ENCODE measurements around the gene ADAMTS2. TPM values are rescaled to one million over a fixed set of nuclear protein-coding genes. Genes with fewer than 3 reads are reported as not detected.

ADAMTS2 gene
- total RNA-seq, 1 donor from 2014 or later: 29.7 TPM

GRCh38 chr5:179281694-179282093, 63.6 kb downstream of the ADAMTS2 start:
- H3K4me1 ChIP-seq (ENCODE audit: control insufficient read depth in 3 of 3, insufficient read depth in 3 of 3, low read length in 3 of 3): peaks cover 25 to 35% (median 28%) of the 10 kb centered on the region in 3 donors
- H3K27ac ChIP-seq (ENCODE audit: low read depth, low read length): no peak overlapping the region
- H3K27me3 ChIP-seq (ENCODE audit: control insufficient read depth in 3 of 3, insufficient read depth in 3 of 3, low read length in 3 of 3): no peaks in the 10 kb centered on the region
- H3K36me3 ChIP-seq (ENCODE audit: control insufficient read depth in 3 of 3, insufficient read depth in 3 of 3, low read length in 3 of 3): no peaks in the 10 kb centered on the region
- no peak overlapping the region for H3K9ac ChIP-seq (ENCODE audit: low read depth in 1 of 3, low read length in 3 of 3)
- no peak overlapping the region for H3K4me3 ChIP-seq (ENCODE audit: low read length in 3 of 3)
- H3K9me3 ChIP-seq (ENCODE audit: control insufficient read depth in 3 of 3, low read length in 3 of 3): no peaks in the 10 kb centered on the region

DNA sequence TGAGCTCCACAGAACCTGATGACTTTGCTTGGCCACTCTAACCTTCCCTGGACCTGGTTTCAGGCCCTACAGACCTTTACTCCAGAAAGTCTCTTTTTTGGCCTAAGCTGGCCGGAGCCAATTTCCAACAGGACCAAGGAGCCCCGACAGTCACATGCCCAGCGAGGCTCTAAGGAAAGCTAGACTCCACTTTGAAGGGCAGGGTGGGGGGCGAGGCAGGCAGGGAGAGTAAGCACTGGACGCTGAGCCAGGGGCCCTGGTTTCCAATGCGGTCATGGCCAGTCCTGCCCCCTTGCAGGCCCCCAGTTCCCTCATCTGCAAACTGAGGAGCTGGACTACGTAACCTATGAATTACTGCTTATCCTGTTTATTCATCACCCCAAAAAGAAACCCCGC, 65.2 kb downstream of the ADAMTS2 start:
- Histone ChIP-seq H3K4me1 (ENCODE audit: control insufficient read depth in 3 of 3, insufficient read depth in 3 of 3, low read length in 3 of 3) (peaks cover 28 to 31% (median 28%) of the 10 kb centered on the region in 3 donors), H3K9me3 (ENCODE audit: control insufficient read depth in 3 of 3, low read length in 3 of 3) (no peaks in the 10 kb centered on the region), H3K4me3 (ENCODE audit: low read length in 3 of 3) (no peak overlapping the region), H3K9ac (ENCODE audit: low read depth in 1 of 3, low read length in 3 of 3) (no peak overlapping the region), H3K27ac (ENCODE audit: low read depth, low read length) (no peak overlapping the region), H3K36me3 (ENCODE audit: control insufficient read depth in 3 of 3, insufficient read depth in 3 of 3, low read length in 3 of 3) (no peaks in the 10 kb centered on the region), H3K27me3 (ENCODE audit: control insufficient read depth in 3 of 3, insufficient read depth in 3 of 3, low read length in 3 of 3) (no peaks in the 10 kb centered on the region)

GRCh38 chr5:179279347-179280094, 65.7 kb downstream of the ADAMTS2 start:
- Histone ChIP-seq H3K27me3 (ENCODE audit: control insufficient read depth in 3 of 3, insufficient read depth in 3 of 3, low read length in 3 of 3) (no peaks in the 10 kb centered on the region), H3K4me3 (ENCODE audit: low read length in 3 of 3) (no peak overlapping the region), H3K36me3 (ENCODE audit: control insufficient read depth in 3 of 3, insufficient read depth in 3 of 3, low read length in 3 of 3) (no peaks in the 10 kb centered on the region), H3K9me3 (ENCODE audit: control insufficient read depth in 3 of 3, low read length in 3 of 3) (no peaks in the 10 kb centered on the region), H3K4me1 (ENCODE audit: control insufficient read depth in 3 of 3, insufficient read depth in 3 of 3, low read length in 3 of 3) (peaks cover 27 to 32% (median 28%) of the 10 kb centered on the region in 3 donors), H3K27ac (ENCODE audit: low read depth, low read length) (no peak overlapping the region), H3K9ac (ENCODE audit: low read depth in 1 of 3, low read length in 3 of 3) (no peak overlapping the region)

DNA sequence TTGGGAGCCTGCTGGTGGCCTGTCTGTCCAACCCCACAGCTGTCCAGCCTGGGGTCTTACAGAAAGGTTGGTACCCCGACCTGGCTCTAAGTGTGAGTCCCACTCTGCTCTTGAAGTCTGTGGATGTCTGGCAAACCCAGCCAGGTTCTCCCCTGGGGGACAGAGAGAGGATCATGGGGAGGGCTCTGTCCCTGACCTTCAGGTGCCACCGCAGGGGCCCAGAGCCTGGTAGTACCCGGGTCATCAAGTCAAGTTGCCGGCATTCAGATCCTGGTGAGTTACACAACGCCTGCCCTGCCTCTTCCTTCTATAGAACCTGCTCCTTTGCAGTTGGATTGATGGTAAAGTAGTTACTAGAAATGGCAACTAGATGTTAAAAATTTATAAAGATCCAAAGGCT, 66.7 kb downstream of the ADAMTS2 start:
- Histone ChIP-seq H3K9ac (ENCODE audit: low read depth in 1 of 3, low read length in 3 of 3) (no peak overlapping the region), H3K27me3 (ENCODE audit: control insufficient read depth in 3 of 3, insufficient read depth in 3 of 3, low read length in 3 of 3) (peaks cover 0 to under 1% (median 0%) of the 10 kb centered on the region in 3 donors), H3K4me3 (ENCODE audit: low read length in 3 of 3) (no peak overlapping the region), H3K4me1 (ENCODE audit: control insufficient read depth in 3 of 3, insufficient read depth in 3 of 3, low read length in 3 of 3) (peaks cover 32 to 34% (median 33%) of the 10 kb centered on the region in 3 donors), H3K36me3 (ENCODE audit: control insufficient read depth in 3 of 3, insufficient read depth in 3 of 3, low read length in 3 of 3) (no peaks in the 10 kb centered on the region), H3K9me3 (ENCODE audit: control insufficient read depth in 3 of 3, low read length in 3 of 3) (no peaks in the 10 kb centered on the region), H3K27ac (ENCODE audit: low read depth, low read length) (peak overlapping the region; percentile 19)

DNA sequence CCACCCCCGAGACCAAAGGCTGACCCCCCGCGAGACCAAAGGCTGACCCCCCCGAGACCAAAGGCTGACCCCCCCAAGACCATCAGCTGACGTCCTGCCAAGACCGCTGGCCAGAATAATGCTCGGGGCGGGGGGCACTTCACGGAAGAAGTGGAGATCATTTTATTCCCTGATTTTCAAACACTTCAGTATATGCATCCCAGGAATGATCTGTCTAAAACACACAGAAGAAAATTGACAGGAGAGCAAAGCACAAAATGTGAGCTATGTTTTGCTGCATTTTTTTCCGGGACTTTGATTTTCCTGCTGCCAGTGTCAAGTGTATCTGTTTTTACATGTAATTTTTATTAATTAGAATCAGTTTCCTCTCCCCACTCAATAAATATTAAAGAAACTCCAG, 67.1 kb downstream of the ADAMTS2 start:
- H3K27ac ChIP-seq (ENCODE audit: low read depth, low read length): peak overlapping the region; percentile 19
- no peaks in the 10 kb centered on the region for H3K9me3 ChIP-seq (ENCODE audit: control insufficient read depth in 3 of 3, low read length in 3 of 3)
- no peak overlapping the region for H3K9ac ChIP-seq (ENCODE audit: low read depth in 1 of 3, low read length in 3 of 3)
- peaks cover 35 to 37% (median 35%) of the 10 kb centered on the region in 3 donors for H3K4me1 ChIP-seq (ENCODE audit: control insufficient read depth in 3 of 3, insufficient read depth in 3 of 3, low read length in 3 of 3)
- H3K27me3 ChIP-seq (ENCODE audit: control insufficient read depth in 3 of 3, insufficient read depth in 3 of 3, low read length in 3 of 3): peaks cover 0 to 2% (median 0%) of the 10 kb centered on the region in 3 donors
- no peak overlapping the region for H3K4me3 ChIP-seq (ENCODE audit: low read length in 3 of 3)
- H3K36me3 ChIP-seq (ENCODE audit: control insufficient read depth in 3 of 3, insufficient read depth in 3 of 3, low read length in 3 of 3): no peaks in the 10 kb centered on the region

- H3K27ac ChIP-seq (ENCODE audit: low read depth, low read length): peak overlapping the region; percentile 82
- no peaks in the 10 kb centered on the region for H3K36me3 ChIP-seq (ENCODE audit: control insufficient read depth in 3 of 3, insufficient read depth in 3 of 3, low read length in 3 of 3)
Observed at GRCh38 chr5:179276838-179277395, 68.3 kb downstream of the ADAMTS2 start.

DNA sequence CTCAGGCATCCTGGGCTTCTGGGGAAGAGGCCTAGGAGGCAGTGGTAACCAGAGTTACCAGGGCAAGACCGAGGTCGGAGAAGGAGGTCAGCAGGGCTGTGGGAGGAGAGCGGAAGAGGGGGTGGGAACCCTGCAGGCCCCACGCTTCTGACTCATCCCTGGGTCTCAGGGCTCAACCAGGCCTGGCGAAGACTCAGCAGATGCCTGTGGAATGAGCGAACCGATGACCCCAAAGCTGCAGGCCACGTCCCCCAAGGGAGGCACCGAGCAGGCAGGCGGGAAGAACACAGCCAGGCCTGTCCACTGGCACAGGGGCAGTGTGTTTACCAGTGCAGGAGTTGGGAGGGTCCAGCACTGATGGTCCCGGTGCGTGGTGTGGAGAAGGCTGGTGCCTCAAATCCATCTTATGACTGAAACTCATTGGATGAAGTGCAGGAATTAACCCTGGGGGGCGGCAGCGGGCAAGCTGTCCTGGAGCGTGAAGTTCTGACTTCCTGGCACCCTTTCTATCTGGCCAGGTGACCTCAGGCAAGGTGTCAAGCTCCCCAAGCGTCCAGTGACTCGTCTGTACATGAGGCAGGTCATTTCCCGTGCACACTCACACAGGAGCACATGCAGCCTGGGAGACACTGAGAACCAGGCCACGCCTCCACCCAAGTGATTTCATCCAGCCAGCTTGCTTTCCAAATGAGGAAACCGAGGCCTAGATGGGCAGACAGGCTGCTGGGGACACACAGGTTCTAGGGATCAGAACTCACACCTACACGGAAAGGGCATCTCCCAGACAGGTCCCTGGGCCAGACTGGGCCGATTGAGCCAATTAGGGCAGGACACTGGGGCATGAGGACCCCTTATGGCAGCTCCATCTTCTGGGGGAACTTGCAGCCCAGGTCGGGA, 69.1 kb downstream of the ADAMTS2 start:
- H3K36me3 ChIP-seq (ENCODE audit: control insufficient read depth in 3 of 3, insufficient read depth in 3 of 3, low read length in 3 of 3): no peaks in the 10 kb centered on the region
- H3K27ac ChIP-seq (ENCODE audit: low read depth, low read length): peak overlapping the region; percentile 82
- no peaks in the 10 kb centered on the region for H3K9me3 ChIP-seq (ENCODE audit: control insufficient read depth in 3 of 3, low read length in 3 of 3)
- peak overlapping the region in 1 of 3 donors; percentile 6 for H3K4me3 ChIP-seq (ENCODE audit: low read length in 3 of 3)
- H3K27me3 ChIP-seq (ENCODE audit: control insufficient read depth in 3 of 3, insufficient read depth in 3 of 3, low read length in 3 of 3): peaks cover 0 to 2% (median 0%) of the 10 kb centered on the region in 3 donors
- peak overlapping the region; percentile 44 to 50 (median 45) for H3K9ac ChIP-seq (ENCODE audit: low read depth in 1 of 3, low read length in 3 of 3)
- H3K4me1 ChIP-seq (ENCODE audit: control insufficient read depth in 3 of 3, insufficient read depth in 3 of 3, low read length in 3 of 3): peaks cover 36 to 52% (median 45%) of the 10 kb centered on the region in 3 donors

More at GRCh38 chr5:179276838-179277395, 68.3 kb downstream of the ADAMTS2 start:
- Histone ChIP-seq H3K9me3 (ENCODE audit: control insufficient read depth in 3 of 3, low read length in 3 of 3) (no peaks in the 10 kb centered on the region), H3K4me3 (ENCODE audit: low read length in 3 of 3) (no peak overlapping the region), H3K27me3 (ENCODE audit: control insufficient read depth in 3 of 3, insufficient read depth in 3 of 3, low read length in 3 of 3) (peaks cover 0 to 2% (median 0%) of the 10 kb centered on the region in 3 donors), H3K4me1 (ENCODE audit: control insufficient read depth in 3 of 3, insufficient read depth in 3 of 3, low read length in 3 of 3) (peaks cover 35 to 47% (median 43%) of the 10 kb centered on the region in 3 donors), H3K9ac (ENCODE audit: low read depth in 1 of 3, low read length in 3 of 3) (peak overlapping the region in 2 of 3 donors; percentile 44 to 45)

DNA sequence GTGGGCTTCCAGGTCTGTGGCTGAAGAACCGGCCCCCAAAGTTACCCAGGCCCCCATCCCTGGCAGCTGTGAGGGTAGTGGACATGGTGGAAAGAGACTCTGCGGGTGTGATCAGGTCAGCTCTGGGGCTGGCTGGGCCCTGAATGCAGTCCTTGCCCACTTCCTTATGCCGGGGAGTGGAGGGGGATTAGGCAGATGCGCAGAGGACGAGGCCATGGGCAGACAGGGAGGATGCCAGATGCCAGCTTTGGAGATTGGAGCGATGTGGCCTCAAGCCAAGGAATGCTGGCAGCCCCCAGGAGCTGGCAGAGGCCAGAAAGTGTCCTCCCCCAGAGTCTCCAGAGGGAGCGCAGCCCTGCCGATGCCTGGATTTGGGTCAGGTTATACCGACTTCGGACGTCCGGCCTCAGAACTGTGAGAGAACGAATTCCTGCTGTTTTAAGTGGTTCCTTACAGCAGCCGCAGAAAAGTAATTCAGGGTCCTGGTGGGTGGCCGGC, 69.8 kb downstream of the ADAMTS2 start:
- no peak overlapping the region for H3K4me3 ChIP-seq (ENCODE audit: low read length in 3 of 3)
- peak overlapping the region in 2 of 3 donors; percentile 21 to 50 for H3K9ac ChIP-seq (ENCODE audit: low read depth in 1 of 3, low read length in 3 of 3)
- peaks cover 0 to 2% (median 0%) of the 10 kb centered on the region in 3 donors for H3K27me3 ChIP-seq (ENCODE audit: control insufficient read depth in 3 of 3, insufficient read depth in 3 of 3, low read length in 3 of 3)
- peaks cover 43 to 59% (median 49%) of the 10 kb centered on the region in 3 donors for H3K4me1 ChIP-seq (ENCODE audit: control insufficient read depth in 3 of 3, insufficient read depth in 3 of 3, low read length in 3 of 3)
- peak overlapping the region; percentile 82 for H3K27ac ChIP-seq (ENCODE audit: low read depth, low read length)
- H3K9me3 ChIP-seq (ENCODE audit: control insufficient read depth in 3 of 3, low read length in 3 of 3): no peaks in the 10 kb centered on the region
- no peaks in the 10 kb centered on the region for H3K36me3 ChIP-seq (ENCODE audit: control insufficient read depth in 3 of 3, insufficient read depth in 3 of 3, low read length in 3 of 3)

GRCh38 chr5:179274321-179275315, 70.6 kb downstream of the ADAMTS2 start:
- H3K27ac ChIP-seq (ENCODE audit: low read depth, low read length): peak overlapping the region; percentile 82
- H3K36me3 ChIP-seq (ENCODE audit: control insufficient read depth in 3 of 3, insufficient read depth in 3 of 3, low read length in 3 of 3): no peaks in the 10 kb centered on the region
- no peak overlapping the region for H3K4me3 ChIP-seq (ENCODE audit: low read length in 3 of 3)
- peak overlapping the region in 2 of 3 donors; percentile 8 to 21 for H3K9ac ChIP-seq (ENCODE audit: low read depth in 1 of 3, low read length in 3 of 3)
- H3K4me1 ChIP-seq (ENCODE audit: control insufficient read depth in 3 of 3, insufficient read depth in 3 of 3, low read length in 3 of 3): peaks cover 46 to 66% (median 58%) of the 10 kb centered on the region in 3 donors
- peaks cover 0 to 2% (median 0%) of the 10 kb centered on the region in 3 donors for H3K27me3 ChIP-seq (ENCODE audit: control insufficient read depth in 3 of 3, insufficient read depth in 3 of 3, low read length in 3 of 3)
- no peaks in the 10 kb centered on the region for H3K9me3 ChIP-seq (ENCODE audit: control insufficient read depth in 3 of 3, low read length in 3 of 3)

All from skeletal muscle tissue (tissue), 4 donors.